Measurements from ENCODE around the gene SF3B5.
"Not testable (repeated sequence)": the region's sequence is repeated elsewhere in the genome, so short reads cannot be mapped to it uniquely, and the experiment has no call there.

Gene SF3B5

GRCh38 chr6:144087789-144088426 is 7.5 kb downstream of the SF3B5 start:
- Mint-ChIP-seq H3K9me3 (no peaks in the 10 kb centered on the region), H3K27me3 (no peaks in the 10 kb centered on the region), H3K4me1 (ENCODE audit: low read depth) (peaks cover 17% of the 10 kb centered on the region), H3K4me3 (no peak overlapping the region), H3K36me3 (ENCODE audit: low read depth) (peaks cover 20% of the 10 kb centered on the region), H3K27ac (no peak overlapping the region)
- DNase-seq = no peak

GRCh38 chr6:144086959-144087358 is 8.4 kb downstream of the SF3B5 start:
- Mint-ChIP-seq H3K4me3 (no peak overlapping the region), H3K36me3 (ENCODE audit: low read depth) (peaks cover 13% of the 10 kb centered on the region), H3K27me3 (no peaks in the 10 kb centered on the region), H3K27ac (no peak overlapping the region), H3K9me3 (no peaks in the 10 kb centered on the region), H3K4me1 (ENCODE audit: low read depth) (peaks cover 9% of the 10 kb centered on the region)
- DNase-seq = no peak

GRCh38 chr6:144083172-144083571 is 12.2 kb downstream of the SF3B5 start:
- H3K4me3 Mint-ChIP-seq = no peak overlapping the region
- DNase-seq = no peak
- H3K36me3 Mint-ChIP-seq (ENCODE audit: low read depth) = peaks cover 2% of the 10 kb centered on the region
- H3K4me1 Mint-ChIP-seq (ENCODE audit: low read depth) = peaks cover 5% of the 10 kb centered on the region
- H3K9me3 Mint-ChIP-seq = no peaks in the 10 kb centered on the region
- H3K27ac Mint-ChIP-seq = no peak overlapping the region
- H3K27me3 Mint-ChIP-seq = no peaks in the 10 kb centered on the region

GRCh38 chr6:144082412-144082811 is 13.0 kb downstream of the SF3B5 start:
- not testable (repeated sequence) for H3K27me3 Mint-ChIP-seq; H3K4me3 Mint-ChIP-seq; H3K4me1 Mint-ChIP-seq (ENCODE audit: low read depth); H3K27ac Mint-ChIP-seq; DNase-seq; H3K9me3 Mint-ChIP-seq; H3K36me3 Mint-ChIP-seq (ENCODE audit: low read depth)

- Mint-ChIP-seq H3K9me3 (no peaks in the 10 kb centered on the region), H3K4me3 (no peak overlapping the region), H3K4me1 (ENCODE audit: low read depth) (peaks cover 4% of the 10 kb centered on the region), H3K36me3 (ENCODE audit: low read depth) (no peaks in the 10 kb centered on the region), H3K27me3 (no peaks in the 10 kb centered on the region), H3K27ac (no peak overlapping the region)
- DNase-seq = no peak
Observed at GRCh38 chr6:144077871-144078270, 17.5 kb downstream of the SF3B5 start.

GRCh38 chr6:144075875-144076274 is 19.5 kb downstream of the SF3B5 start:
- no peaks in the 10 kb centered on the region for H3K9me3 Mint-ChIP-seq
- no peak overlapping the region for H3K4me3 Mint-ChIP-seq
- H3K27me3 Mint-ChIP-seq = no peaks in the 10 kb centered on the region
- no peak overlapping the region for H3K27ac Mint-ChIP-seq
- DNase-seq = no peak
- H3K36me3 Mint-ChIP-seq (ENCODE audit: low read depth) = no peaks in the 10 kb centered on the region
- H3K4me1 Mint-ChIP-seq (ENCODE audit: low read depth) = peaks cover 4% of the 10 kb centered on the region

- H3K27ac Mint-ChIP-seq = no peak overlapping the region
- no peak for DNase-seq
- H3K4me3 Mint-ChIP-seq = no peak overlapping the region
- H3K4me1 Mint-ChIP-seq (ENCODE audit: low read depth) = peaks cover 4% of the 10 kb centered on the region
- H3K27me3 Mint-ChIP-seq = no peaks in the 10 kb centered on the region
- no peaks in the 10 kb centered on the region for H3K36me3 Mint-ChIP-seq (ENCODE audit: low read depth)
- no peaks in the 10 kb centered on the region for H3K9me3 Mint-ChIP-seq
Observed at GRCh38 chr6:144075187-144075586, 20.2 kb downstream of the SF3B5 start.

GRCh38 chr6:144073024-144073423 is 22.3 kb downstream of the SF3B5 start:
- peaks cover 9% of the 10 kb centered on the region for H3K4me1 Mint-ChIP-seq (ENCODE audit: low read depth)
- no peaks in the 10 kb centered on the region for H3K27me3 Mint-ChIP-seq
- H3K4me3 Mint-ChIP-seq = no peak overlapping the region
- no peaks in the 10 kb centered on the region for H3K36me3 Mint-ChIP-seq (ENCODE audit: low read depth)
- DNase-seq = no peak
- no peak overlapping the region for H3K27ac Mint-ChIP-seq
- H3K9me3 Mint-ChIP-seq = no peaks in the 10 kb centered on the region

GRCh38 chr6:144069506-144069905 is 25.9 kb downstream of the SF3B5 start:
- Mint-ChIP-seq H3K4me3 (no peak overlapping the region), H3K27me3 (no peaks in the 10 kb centered on the region), H3K4me1 (ENCODE audit: low read depth) (peaks cover 34% of the 10 kb centered on the region), H3K9me3 (no peaks in the 10 kb centered on the region), H3K27ac (no peak overlapping the region), H3K36me3 (ENCODE audit: low read depth) (no peaks in the 10 kb centered on the region)
- no peak for DNase-seq

- no peaks in the 10 kb centered on the region for H3K36me3 Mint-ChIP-seq (ENCODE audit: low read depth)
- H3K27ac Mint-ChIP-seq = no peak overlapping the region
- no peaks in the 10 kb centered on the region for H3K9me3 Mint-ChIP-seq
- H3K4me1 Mint-ChIP-seq (ENCODE audit: low read depth) = peaks cover 35% of the 10 kb centered on the region
- no peak overlapping the region for H3K4me3 Mint-ChIP-seq
- no peaks in the 10 kb centered on the region for H3K27me3 Mint-ChIP-seq
- no peak for DNase-seq
Observed at GRCh38 chr6:144068794-144069193, 26.6 kb downstream of the SF3B5 start.

GRCh38 chr6:144066741-144067484 is 28.5 kb downstream of the SF3B5 start:
- Mint-ChIP-seq H3K4me3 (no peak overlapping the region), H3K27me3 (peaks cover 4% of the 10 kb centered on the region), H3K9me3 (no peaks in the 10 kb centered on the region), H3K4me1 (ENCODE audit: low read depth) (peaks cover 49% of the 10 kb centered on the region), H3K36me3 (ENCODE audit: low read depth) (no peaks in the 10 kb centered on the region), H3K27ac (no peak overlapping the region)
- DNase-seq = no peak

GRCh38 chr6:144066255-144066654 is 29.1 kb downstream of the SF3B5 start:
- no peak for DNase-seq
- Mint-ChIP-seq H3K36me3 (ENCODE audit: low read depth) (no peaks in the 10 kb centered on the region), H3K9me3 (no peaks in the 10 kb centered on the region), H3K27ac (no peak overlapping the region), H3K4me3 (no peak overlapping the region), H3K27me3 (peaks cover 4% of the 10 kb centered on the region), H3K4me1 (ENCODE audit: low read depth) (peaks cover 49% of the 10 kb centered on the region)

GRCh38 chr6:144065213-144065660 is 30.1 kb downstream of the SF3B5 start:
- Mint-ChIP-seq H3K27me3 (peaks cover 4% of the 10 kb centered on the region), H3K4me1 (ENCODE audit: low read depth) (peaks cover 49% of the 10 kb centered on the region), H3K4me3 (peak overlapping the region; percentile 86), H3K36me3 (ENCODE audit: low read depth) (no peaks in the 10 kb centered on the region), H3K27ac (peak overlapping the region; percentile 88), H3K9me3 (no peaks in the 10 kb centered on the region)
- no peak for DNase-seq

GRCh38 chr6:144064402-144065212 is 30.8 kb downstream of the SF3B5 start:
- Mint-ChIP-seq H3K27ac (peak overlapping the region; percentile 88), H3K4me3 (peak overlapping the region; percentile 86)

More at GRCh38 chr6:144064402-144065212, 30.8 kb downstream of the SF3B5 start:
- peak; percentile 81 for DNase-seq
- Mint-ChIP-seq H3K4me1 (ENCODE audit: low read depth) (peaks cover 49% of the 10 kb centered on the region), H3K27me3 (peaks cover 4% of the 10 kb centered on the region), H3K36me3 (ENCODE audit: low read depth) (no peaks in the 10 kb centered on the region), H3K9me3 (no peaks in the 10 kb centered on the region)

All from activated T-cell treated with anti-CD3 and anti-CD28 coated beads, Interleukin-2, amount 50 U/mL, for 24 hours (primary cell).